ENCODE data around the gene MYT1. TPM values are rescaled to one million over a fixed set of nuclear protein-coding genes. Genes with fewer than 3 reads are reported as not detected.
A peak's percentile ranks its signal among the peaks of the same experiment; 100 is the strongest.

The MYT1 gene
- total RNA-seq, 1 experiment from 2014 or later: not detected

DNA sequence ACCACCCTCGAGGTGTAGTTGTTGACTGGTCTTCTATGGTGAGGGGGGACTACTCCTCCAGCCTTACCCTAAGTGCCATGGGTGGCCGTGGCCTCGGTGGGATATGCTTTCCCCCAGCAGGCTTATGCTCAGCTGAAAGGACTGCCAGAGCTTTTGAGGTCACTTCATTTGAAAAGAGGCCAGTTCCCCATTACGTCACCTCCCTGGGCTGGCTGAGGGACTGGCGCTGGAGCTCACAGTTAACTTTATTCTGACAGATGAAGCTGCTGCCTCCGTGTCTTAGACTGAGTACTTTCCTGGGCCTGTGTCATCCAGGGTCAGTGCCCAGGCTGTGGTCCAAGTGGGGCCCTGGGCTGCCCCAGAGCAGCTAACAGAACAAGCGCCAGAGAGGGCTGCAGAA, 48.5 kb downstream of the MYT1 start:
- peak; percentile 63 for DNase-seq (ENCODE audit: low read depth)

DNA sequence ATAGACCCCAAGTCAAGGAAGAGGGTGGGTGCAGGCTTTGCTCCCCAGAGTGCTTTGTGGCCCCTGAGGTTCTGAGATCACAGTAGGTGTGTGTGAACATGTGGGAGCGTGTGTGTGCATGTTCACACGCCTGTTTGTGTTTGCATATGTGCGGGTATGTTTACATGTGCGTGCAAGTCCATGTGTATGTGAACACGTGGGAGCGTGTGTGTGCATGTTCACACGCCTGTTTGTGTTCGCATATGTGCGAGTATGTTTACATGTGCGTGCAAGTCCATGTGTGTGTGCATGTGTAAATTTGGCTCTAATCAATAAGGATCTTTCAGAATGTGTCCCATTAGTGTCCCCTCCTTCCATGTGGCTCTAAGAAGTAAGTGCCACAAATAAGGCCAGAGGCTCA, 49.9 kb downstream of the MYT1 start:
- no peak for DNase-seq (ENCODE audit: low read depth)

GRCh38 chr20:64214952-64215351, 50.7 kb downstream of the MYT1 start:
- no peak for DNase-seq (ENCODE audit: low read depth)

GRCh38 chr20:64216036-64216435, 51.8 kb downstream of the MYT1 start:
- DNase-seq (ENCODE audit: low read depth): peak; percentile 29

- no peak for DNase-seq (ENCODE audit: low read depth)
Measured at GRCh38 chr20:64216910-64217309, 52.7 kb downstream of the MYT1 start.

DNA sequence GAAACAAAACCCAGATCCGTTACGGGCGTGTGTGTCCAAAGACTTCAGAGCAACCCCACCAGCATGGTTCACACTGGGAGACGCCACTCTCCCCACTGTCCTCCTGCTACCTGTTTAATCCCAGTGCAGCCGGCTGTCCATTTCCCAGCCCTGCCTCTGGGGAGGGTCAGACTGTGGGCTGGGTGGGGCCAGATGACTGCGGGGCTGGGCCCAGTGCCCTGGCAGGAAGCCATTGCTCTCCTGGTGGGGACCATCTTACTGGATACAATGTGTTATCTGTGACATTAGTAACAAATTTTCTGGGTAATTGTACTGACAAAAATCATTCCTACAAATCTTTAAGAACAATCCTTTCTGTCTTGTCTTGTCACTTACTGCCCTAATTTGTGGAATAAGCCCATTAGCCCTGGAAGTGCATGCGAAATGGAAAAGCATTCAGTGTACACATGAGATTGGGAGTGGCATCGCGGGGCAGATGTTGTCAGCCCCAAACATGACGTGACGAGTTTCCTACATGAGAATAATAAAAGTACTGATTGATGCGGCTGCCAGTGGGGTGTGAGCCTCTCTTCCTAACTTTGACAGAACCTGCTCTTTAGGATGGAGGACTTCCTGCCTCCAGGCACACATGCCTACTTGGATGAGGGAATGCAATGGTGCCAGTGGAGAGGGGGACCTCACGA, 53.4 kb downstream of the MYT1 start:
- no peak for DNase-seq (ENCODE audit: low read depth)

DNA sequence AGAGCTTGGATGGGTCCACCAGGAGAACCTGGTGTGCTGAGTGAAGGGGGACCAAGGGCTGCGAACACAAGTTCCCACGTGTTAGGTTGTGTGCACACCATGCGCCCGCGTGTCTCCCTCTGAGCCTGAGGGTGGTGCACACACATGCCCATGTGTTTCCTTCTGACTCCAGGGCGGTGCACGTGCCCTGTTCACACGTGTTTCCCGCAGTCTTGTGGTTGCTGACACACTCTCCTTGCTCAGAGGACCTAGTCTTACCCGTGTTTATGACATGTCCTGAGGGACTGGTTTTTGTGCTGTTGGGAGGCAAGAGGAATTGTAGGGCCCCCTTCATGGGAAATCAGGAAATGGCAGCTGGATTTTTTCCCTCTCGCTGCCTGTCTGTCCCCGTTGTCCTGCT, 55.0 kb downstream of the MYT1 start:
- DNase-seq (ENCODE audit: low read depth): peak; percentile 36

GRCh38 chr20:64219730-64220129, 55.5 kb downstream of the MYT1 start:
- DNase-seq (ENCODE audit: low read depth): no peak

- no peak for DNase-seq (ENCODE audit: low read depth)
Measured at GRCh38 chr20:64220420-64220819, 56.2 kb downstream of the MYT1 start.

- DNase-seq (ENCODE audit: low read depth): no peak
Measured at GRCh38 chr20:64220891-64221527, 56.8 kb downstream of the MYT1 start.

DNA sequence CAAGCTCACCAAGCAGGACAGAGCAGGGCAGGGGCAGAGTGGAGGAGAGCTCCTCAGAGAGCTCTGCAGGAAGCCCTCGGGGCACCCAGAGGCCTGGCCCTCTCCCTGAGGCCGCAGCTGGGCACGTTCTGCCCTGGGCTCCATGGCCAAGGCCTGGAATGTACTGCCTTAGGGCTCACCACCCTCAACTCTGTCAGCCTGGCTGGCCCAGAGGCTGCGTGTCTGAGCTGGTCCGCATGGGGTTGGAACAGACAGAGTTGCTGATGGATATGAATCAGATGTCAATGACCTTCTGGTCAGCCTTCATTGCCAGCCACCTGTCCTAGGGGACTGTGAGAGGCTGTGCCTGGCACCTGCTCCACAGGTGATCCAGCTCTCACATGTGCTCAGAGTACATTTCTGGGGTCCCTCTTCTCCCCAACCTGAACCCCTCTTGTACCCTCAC, 58.1 kb downstream of the MYT1 start:
- peak; percentile 93 for DNase-seq (ENCODE audit: low read depth)

- no peak for DNase-seq (ENCODE audit: low read depth)
Measured at GRCh38 chr20:64222851-64223525, 58.7 kb downstream of the MYT1 start.

GRCh38 chr20:64223526-64224067, 59.3 kb downstream of the MYT1 start:
- no peak for DNase-seq (ENCODE audit: low read depth)

DNA sequence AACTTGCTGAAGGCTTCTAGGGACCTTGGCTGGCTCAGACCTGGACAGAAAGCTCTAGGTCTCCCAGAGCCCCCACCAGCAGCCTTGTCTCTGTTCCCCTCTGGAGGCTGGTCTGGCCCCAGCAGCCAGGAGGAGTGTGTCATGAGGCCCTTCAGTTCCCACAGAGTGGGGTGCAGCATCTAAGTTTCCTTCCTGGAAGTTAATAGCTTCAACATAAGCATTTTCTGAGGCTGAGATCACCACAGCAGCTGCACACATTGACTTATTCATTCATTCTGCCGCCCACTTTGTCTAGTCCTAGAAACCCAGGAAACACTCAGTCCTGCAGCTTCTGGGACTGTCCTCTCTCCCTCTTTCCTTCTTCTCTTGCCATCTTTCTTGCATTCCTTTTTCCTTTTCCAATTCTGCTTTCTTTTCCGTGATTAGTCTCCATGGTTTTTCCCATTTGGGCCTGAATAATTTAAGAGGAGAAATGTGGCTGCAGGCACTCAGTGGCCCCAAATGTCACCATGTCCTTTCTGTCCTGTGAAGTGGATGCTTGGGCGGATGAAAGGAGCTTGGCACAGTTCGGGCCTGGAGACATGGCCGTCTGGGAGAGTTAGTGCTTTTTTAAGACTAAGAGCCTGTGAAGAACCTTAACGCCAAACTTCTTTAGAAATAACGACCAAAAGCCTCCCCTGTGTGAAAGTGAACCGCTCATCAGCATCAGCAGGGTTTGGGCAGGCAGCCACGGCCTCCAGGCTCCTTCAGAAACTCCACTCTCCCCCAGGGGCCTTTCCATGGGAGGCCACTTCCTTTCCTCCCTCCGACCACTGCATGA, 60.3 kb downstream of the MYT1 start:
- peak; percentile 91 for DNase-seq (ENCODE audit: low read depth)

GRCh38 chr20:64225171-64225595, 60.9 kb downstream of the MYT1 start:
- no peak for DNase-seq (ENCODE audit: low read depth)

GRCh38 chr20:64225828-64226598, 61.8 kb downstream of the MYT1 start:
- DNase-seq (ENCODE audit: low read depth): no peak

GRCh38 chr20:64226686-64227580, 62.7 kb downstream of the MYT1 start:
- no peak for DNase-seq (ENCODE audit: low read depth)

GRCh38 chr20:64228086-64228653, 63.9 kb downstream of the MYT1 start:
- no peak for DNase-seq (ENCODE audit: low read depth)

GRCh38 chr20:64228751-64229506, 64.7 kb downstream of the MYT1 start:
- no peak for DNase-seq (ENCODE audit: low read depth)
